ENCODE results near the gene CCNI2.

GRCh38 chr5:132799392-132799791 lies 52.2 kb downstream of the CCNI2 start:
- TF ChIP-seq CTCF (optimal IDR thresholded peaks at IDR 0.05 in 1 of 3, IDR thresholded peaks at IDR 0.05 in 1 of 3, conservative IDR thresholded peaks at IDR 0.05 in 1 of 3; ENCODE audit: extremely low read depth in 1 of 3, insufficient read depth in 2 of 3, low read length in 3 of 3) = no peak
- TF ChIP-seq EZH2 (IDR thresholded peaks at IDR 0.05; ENCODE audit: low read length) = no peak

Data from keratinocyte (primary cell).